Lower leg skin (tissue), 4 donors: ENCODE measurements around the gene SERPINE2. TPM values are rescaled to one million over a fixed set of nuclear protein-coding genes. Genes with fewer than 3 reads are reported as not detected.

Source experiments
- DNase-seq, 2 donors: peaks; one replicate each; pipeline ENCODE4 v3.0.0-alpha.2; 2019; ENCODE audit warnings: low spot score in 2 of 2
- H3K4me3 ChIP-seq: fragments of 200-600 bp; sonication (generic); 2 replicates; pipeline ENCODE4 v1.5.1; 2017; ENCODE audit warnings: mild to moderate bottlenecking, low read depth; ENCODE audit not compliant: poor library complexity, severe bottlenecking
- CTCF ChIP-seq, 3 donors: fragments of 450-650 bp; IDR thresholded peaks; one replicate each; pipeline ENCODE4 v1.5.1; 2016; ENCODE audit warnings: antibody characterized with exemption in 3 of 3, mild to moderate bottlenecking in 3 of 3, moderate library complexity in 2 of 3
- POLR2A ChIP-seq, 2 donors: fragments of 450-650 bp; IDR thresholded peaks; one replicate each; pipeline ENCODE4 v1.6.1; 2016 to 2017; ENCODE audit warnings: antibody characterized with exemption in 2 of 2, mild to moderate bottlenecking in 1 of 2, moderate library complexity in 1 of 2
- WGBS, 2 donors: methylation state at CpG; one replicate each; pipeline ENCODE4 v1.1.5; 2018; 5-methylcytosine and 5-hydroxymethylcytosine counted together
- intact Hi-C: fragments of 100-400 bp; cut with DNase I; formaldehyde crosslinking; loops from one replicate; pipeline ENCODE4 v1.15.0; 2023; ENCODE audit warnings: low total_unique reads
- total RNA-seq, 4 donors: library from RNA; depleted of rRNA; stranded (reverse); fragments of >200 nt; gene quantifications; one replicate each; pipeline ENCODE4 v1.1.0, GENCODE V29; 2016

SERPINE2 gene
- total RNA-seq, 4 donors from 2014 or later, result 1.8 to 11.5 (median 4.7) TPM

GRCh38 chr2:223959688-223960087 is 79.4 kb downstream of the SERPINE2 start:
- 39 to 40% methylated on average over 5 of the region's 5 CpGs for WGBS, 2 donors
- intact Hi-C loops, result no loop called here
- H3K4me3 ChIP-seq, result no peak overlapping the region
- DNase-seq, result peak in 1 of 2 donors; percentile 30
- TF ChIP-seq POLR2A (IDR thresholded peaks at IDR 0.05), result no peak
- no peak for TF ChIP-seq CTCF (IDR thresholded peaks at IDR 0.05)

- peak within 1 kb of the TSS; percentile 61 for H3K4me3 ChIP-seq
- TF ChIP-seq CTCF (IDR thresholded peaks at IDR 0.05), result no peak
- TF ChIP-seq POLR2A (IDR thresholded peaks at IDR 0.05), result no peak
- intact Hi-C loops, result no loop called here
- DNase-seq, result peak; percentile 95 to 99
- 0 to 1% methylated on average over 52 to 58 of the region's 65 CpGs for WGBS, 2 donors
These were observed 81.8 kb downstream of the SERPINE2 start, which contains the start of gene MRPL44 for GRCh38 chr2:223957092-223957851. Gene MRPL44, plus strand, starts transcription at chr2:223957463. Its CDS starts 10 bp downstream, at chr2:223957473.

GRCh38 chr2:223956300-223956699 is 82.8 kb downstream of the SERPINE2 start:
- TF ChIP-seq CTCF (IDR thresholded peaks at IDR 0.05) (no peak), POLR2A (IDR thresholded peaks at IDR 0.05) (no peak)
- DNase-seq, result no peak
- WGBS, 2 donors, result 69 to 74% methylated on average over 4 of the region's 4 CpGs
- intact Hi-C loops, result no loop called here
- no peak overlapping the region for H3K4me3 ChIP-seq

DNA sequence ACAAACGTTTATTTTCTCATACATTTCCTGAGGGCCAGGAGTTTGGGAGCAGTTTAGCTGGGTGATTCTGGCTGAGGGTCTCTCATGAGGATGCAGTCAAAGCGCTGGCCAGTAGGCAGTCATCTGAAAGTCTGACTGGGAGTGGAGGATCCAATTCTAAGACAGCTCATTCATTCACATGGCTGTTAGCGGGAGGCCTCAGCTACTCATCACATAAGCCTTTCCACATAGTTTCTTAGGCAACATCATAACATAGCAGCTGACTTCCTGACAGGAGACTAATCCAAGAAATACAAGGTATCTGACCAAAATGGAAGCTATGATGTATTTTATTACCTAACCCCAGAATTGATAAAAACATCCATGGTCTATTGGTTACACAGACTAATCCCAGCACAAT is 84.7 kb downstream of the SERPINE2 start:
- 67 to 77% methylated on average over 3 of the region's 3 CpGs for WGBS, 2 donors
- intact Hi-C loops, result no loop called here
- TF ChIP-seq CTCF (IDR thresholded peaks at IDR 0.05) (no peak), POLR2A (IDR thresholded peaks at IDR 0.05) (no peak)
- no peak for DNase-seq
- H3K4me3 ChIP-seq, result no peak overlapping the region

GRCh38 chr2:223952280-223952968 is 86.7 kb downstream of the SERPINE2 start:
- no peak for TF ChIP-seq POLR2A (IDR thresholded peaks at IDR 0.05)
- TF ChIP-seq CTCF (IDR thresholded peaks at IDR 0.05), result no peak
- no peak overlapping the region for H3K4me3 ChIP-seq
- WGBS, 2 donors, result 80 to 81% methylated on average over 6 of the region's 6 CpGs
- DNase-seq, result no peak
- intact Hi-C loops, result no loop called here
